Heart left ventricle (tissue), 13 donors: ENCODE measurements around the gene SWT1.

Source experiments
- CTCF ChIP-seq, 12 donors: fragments of 200-600 bp; sonication (generic) in 4 of 12; IDR thresholded peaks; one replicate each; pipeline versions ENCODE4 v1.5.0 to v1.8.0; 2018 to 2022; ENCODE audit warnings: antibody characterized with exemption in 12 of 12, mild to moderate bottlenecking in 5 of 12
- POLR2A ChIP-seq, 2 donors: fragments of 450-650 bp; IDR thresholded peaks; one replicate each; pipeline ENCODE4 v1.6.1; 2017; ENCODE audit warnings: antibody characterized with exemption in 2 of 2, mild to moderate bottlenecking in 2 of 2, moderate library complexity in 2 of 2
- donor health status: ischemic (EF 13 %, LVEDD 7.1; RV severe dilation, severe dysfunction).
- donor health status: DM: no; HTN: yes; CAD: no.
- donor health status: DM: no; HTN: no; CAD: no.
- donor health status: ischemic (EF 25% LVEDD 6.9; RV normal size, moderate dysfunction).
- donor health status: ischemic (EF 25% LVEDD 5.7; RV mildly dilated, moderate dysfunction).
- donor health status: ischemic (EF 35%, LVEDD 5.7; RV mildly dilated, moderate dysfunction).
- donor health status: nonischemic (EF 11% LVEDD 7.7; RV severe dilation, severe dysfunction).
- donor health status: DM: yes; HTN: yes; CAD: no.
- donor health status: PGD.
- donor health status: ischemic (EF 29% LVEDD 5.4; RV normal size, mild dysfunction).
- donor health status: nonischemic (EF 23%, LVEDD 6.1; RV moderate dilation, normal function).

GRCh38 chr1:185324118-185324517, 167.2 kb downstream of the SWT1 start:
- TF ChIP-seq CTCF (IDR thresholded peaks at IDR 0.05) (no peak), POLR2A (IDR thresholded peaks at IDR 0.05) (no peak)
